Measurements from ENCODE around the gene DOHH.
"Not testable (repeated sequence)": the region's sequence is repeated elsewhere in the genome, so short reads cannot be mapped to it uniquely, and the experiment has no call there.

The DOHH gene

GRCh38 chr19:3456925-3457527, 43.4 kb downstream of the DOHH start:
- DNase-seq: no peak

GRCh38 chr19:3455960-3456601, 44.4 kb downstream of the DOHH start:
- no peak for DNase-seq

GRCh38 chr19:3455393-3455955, 45.0 kb downstream of the DOHH start:
- no peak for DNase-seq

- no peak for DNase-seq
Measured at GRCh38 chr19:3454656-3455392, 45.6 kb downstream of the DOHH start.

GRCh38 chr19:3453840-3454239, 46.6 kb downstream of the DOHH start:
- DNase-seq: no peak

GRCh38 chr19:3452942-3453214, 47.6 kb downstream of the DOHH start:
- DNase-seq: not testable (repeated sequence)

GRCh38 chr19:3452171-3452941, 48.1 kb downstream of the DOHH start:
- DNase-seq: no peak

- no peak for DNase-seq
Measured at GRCh38 chr19:3451451-3451866, 49.0 kb downstream of the DOHH start.

GRCh38 chr19:3450796-3451411, 49.6 kb downstream of the DOHH start:
- no peak for DNase-seq

- DNase-seq: no peak
Measured at GRCh38 chr19:3448616-3449334, 51.7 kb downstream of the DOHH start.

- DNase-seq: not testable (repeated sequence)
Measured at GRCh38 chr19:3446657-3447056, 53.8 kb downstream of the DOHH start.

- DNase-seq: no peak
Measured at GRCh38 chr19:3444695-3445234, 55.7 kb downstream of the DOHH start.

GRCh38 chr19:3443840-3444694, 56.4 kb downstream of the DOHH start:
- no peak for DNase-seq

GRCh38 chr19:3442487-3443071, 57.9 kb downstream of the DOHH start:
- DNase-seq: no peak

- DNase-seq: no peak
Measured at GRCh38 chr19:3441986-3442329, 58.5 kb downstream of the DOHH start.

GRCh38 chr19:3441089-3441985, 59.1 kb downstream of the DOHH start:
- DNase-seq: no peak

Data from activated CD4-positive, alpha-beta T cell treated with anti-CD3 and anti-CD28 coated beads for 4 hours (primary cell).